Stimulated activated CD4-positive, alpha-beta T cell treated with anti-CD3 and anti-CD28 coated beads, Interleukin-4, amount 100 ng/mL, for 4 hours (primary cell): ENCODE results near the gene PALLD.

Experiments used
- DNase-seq, 2 experiments: peaks; one replicate each; pipeline ENCODE4 v3.0.0-alpha.2; 2020

The PALLD gene

DNA sequence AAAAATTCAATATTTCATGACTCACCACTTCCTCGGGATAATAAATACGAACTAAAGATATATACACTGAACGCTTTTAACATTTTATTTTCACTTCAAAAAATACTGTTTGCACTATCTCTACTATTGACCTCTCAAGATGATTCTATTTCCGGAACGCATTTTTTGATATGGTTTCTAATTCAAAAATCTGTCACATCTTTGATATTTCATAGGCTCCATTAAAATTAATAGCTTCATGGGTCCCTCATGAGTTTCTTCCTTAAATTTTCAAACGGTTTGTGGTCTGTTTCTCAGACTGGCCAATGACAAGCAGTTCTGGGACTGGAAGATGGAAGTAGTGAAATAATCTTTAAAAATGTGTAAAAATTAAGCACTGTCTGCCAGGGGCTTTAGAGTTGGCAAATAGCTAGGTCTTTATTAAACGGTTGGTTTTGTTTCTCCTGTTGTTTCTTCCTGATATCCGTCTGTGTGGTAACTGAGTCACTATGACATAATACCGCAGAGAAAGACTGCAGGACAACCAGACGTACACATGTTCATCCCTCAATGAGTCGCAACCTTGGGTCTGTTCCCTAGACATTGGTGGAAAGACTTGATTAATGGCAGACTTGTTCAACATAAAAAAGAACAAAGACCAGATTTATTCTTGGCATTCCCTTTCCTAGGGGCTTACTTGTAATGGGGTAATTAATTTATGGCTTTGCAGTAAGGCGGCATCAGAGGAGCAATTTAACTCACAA lies 133.8 kb downstream of the PALLD start:
- no peak for DNase-seq

DNA sequence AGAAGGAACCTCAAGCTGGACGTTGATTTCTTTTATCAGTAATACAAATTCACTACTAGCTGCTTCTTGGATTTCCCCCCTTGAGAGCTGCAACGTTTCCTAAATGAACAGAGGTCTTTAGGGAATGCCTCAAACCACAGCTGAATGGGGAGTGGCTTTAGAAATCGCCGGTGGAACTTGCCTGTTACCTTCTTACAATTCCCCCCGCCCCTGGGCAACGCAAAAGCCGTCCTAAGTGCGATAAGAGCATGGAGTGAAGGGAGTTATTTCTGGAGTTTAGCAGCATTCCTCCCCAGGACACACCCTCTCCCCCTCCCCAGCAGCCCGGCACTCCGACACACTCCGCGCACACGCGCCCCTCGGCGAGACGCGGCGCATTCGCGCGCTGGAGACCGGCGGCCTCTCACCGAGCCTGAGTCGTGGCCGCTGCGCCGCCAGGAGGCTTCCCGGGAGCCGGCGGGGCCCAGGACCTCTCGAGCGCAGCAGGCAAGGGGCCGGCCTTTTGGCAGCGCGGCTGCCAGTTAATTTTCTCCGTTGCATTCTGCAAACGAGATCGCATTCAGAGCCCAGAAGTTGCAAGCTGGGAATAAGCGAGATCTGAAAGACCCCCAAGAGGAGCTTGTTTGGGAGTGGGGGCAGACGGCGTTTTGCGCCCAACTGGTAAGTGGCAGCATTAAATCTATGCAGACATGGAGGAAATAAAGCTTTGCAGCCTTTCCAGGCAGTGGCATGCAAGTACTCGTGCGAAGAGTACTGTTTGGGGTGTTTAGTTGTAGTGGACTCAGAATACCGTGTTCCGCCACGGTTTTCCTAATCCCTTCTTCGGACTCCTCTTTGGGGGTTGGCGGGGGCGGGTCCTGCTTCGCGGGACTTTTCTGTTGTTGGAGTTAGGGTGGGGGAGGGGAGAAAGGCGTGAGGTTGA lies 134.7 kb downstream of the PALLD start:
- peak in 1 of 2 experiments; percentile 6 for DNase-seq

DNA sequence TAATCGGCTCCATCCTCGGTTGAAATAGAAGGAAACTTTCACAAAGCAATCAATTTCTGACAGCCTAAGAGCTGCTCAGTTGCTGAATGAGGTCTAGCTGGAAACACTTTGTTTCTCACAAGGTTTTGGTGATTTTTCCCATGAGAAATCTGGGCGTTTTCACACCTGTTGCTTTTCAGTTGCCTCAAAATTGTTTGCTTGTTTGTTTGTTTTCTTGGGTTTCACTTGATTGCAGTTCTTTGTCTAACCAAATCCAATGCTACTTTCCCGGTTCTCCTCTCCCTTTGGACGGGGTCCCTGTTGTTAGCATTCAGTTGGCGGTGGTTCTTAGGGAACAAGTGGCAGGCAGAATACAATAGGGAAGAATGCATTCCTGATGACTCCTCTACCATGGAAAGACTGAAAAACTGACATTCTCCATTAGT lies 135.5 kb downstream of the PALLD start:
- DNase-seq = no peak

DNA sequence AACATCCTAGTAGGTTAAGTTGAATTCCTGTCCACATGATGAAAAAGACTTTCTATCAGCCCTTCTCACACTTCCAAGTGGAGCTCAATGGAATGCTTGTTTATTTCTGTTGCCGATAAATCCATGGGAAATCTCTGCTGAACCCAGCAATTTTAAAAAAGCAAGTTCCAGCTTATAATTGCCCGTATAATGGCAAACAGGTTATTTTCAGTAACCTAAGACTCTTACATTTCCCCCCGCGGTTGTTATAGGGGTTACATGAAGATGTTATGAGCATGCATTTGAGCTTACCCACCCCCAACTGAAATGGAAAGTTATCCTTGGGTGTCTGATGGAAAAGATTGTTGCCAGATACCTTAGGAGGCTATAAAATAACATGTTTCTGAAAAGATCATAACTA lies 136.2 kb downstream of the PALLD start:
- DNase-seq = no peak

DNA sequence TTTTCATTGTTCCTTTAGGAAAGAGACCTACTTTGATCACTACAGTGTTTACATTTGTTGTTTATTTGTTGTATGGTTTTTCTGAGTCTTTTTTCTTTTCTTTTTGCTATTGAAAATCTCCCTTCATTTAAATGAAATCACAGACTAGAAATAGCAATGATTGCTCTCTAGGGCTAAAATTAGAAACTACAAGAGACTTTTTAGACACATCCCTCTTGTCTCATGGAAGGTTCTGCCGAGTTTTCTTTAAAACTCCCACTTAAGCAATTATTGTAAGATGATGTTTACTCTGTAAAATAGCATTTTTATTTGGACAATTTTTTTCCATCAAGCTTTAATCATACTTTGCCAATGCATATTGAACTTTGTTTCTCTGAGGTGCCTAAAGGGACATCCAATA lies 136.6 kb downstream of the PALLD start:
- no peak for DNase-seq

DNA sequence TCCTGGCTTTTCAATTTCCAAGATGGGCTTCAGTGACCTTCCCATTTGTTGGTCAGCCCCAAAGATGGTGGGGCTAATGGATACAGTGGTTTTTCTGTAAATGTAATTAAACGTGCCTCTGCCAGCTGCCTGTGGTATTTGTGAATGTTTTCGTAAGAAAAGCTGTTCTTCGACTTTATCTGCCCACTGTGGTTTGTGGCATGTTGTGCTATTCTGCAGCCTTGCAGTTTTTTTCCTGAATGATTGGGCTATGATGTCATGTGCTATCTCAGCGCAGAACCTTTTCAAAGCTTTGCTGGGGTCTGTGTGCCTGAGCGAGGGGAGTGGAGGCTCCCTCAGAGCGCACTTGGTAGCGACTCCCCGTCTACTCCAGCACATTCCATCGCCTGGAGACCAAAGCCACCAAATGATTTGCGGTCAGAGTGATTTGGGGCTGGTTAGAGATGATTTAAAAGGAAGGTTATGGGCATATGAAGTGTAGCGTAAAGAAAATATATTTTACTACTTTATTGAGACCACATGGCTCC lies 137.5 kb downstream of the PALLD start:
- no peak for DNase-seq

DNA sequence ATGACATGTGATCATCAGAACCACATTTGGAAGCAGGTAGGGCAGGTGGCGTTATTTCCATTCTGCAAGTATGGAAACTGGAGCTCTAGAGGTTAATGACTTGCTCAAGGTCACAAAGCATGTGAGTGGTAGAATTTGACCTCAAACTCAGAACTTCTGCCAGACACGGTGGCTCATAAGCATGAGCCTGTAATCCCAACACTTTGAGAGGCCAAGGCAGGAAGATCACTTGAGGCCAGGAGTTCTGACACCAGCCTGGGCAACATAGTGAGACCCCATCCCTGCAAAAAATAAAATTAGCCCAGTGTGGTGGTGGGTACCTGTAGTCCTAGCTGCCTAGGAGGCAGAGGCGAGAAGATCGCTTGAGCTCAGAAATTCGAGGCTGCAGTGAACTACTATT lies 139.2 kb downstream of the PALLD start:
- no peak for DNase-seq

DNA sequence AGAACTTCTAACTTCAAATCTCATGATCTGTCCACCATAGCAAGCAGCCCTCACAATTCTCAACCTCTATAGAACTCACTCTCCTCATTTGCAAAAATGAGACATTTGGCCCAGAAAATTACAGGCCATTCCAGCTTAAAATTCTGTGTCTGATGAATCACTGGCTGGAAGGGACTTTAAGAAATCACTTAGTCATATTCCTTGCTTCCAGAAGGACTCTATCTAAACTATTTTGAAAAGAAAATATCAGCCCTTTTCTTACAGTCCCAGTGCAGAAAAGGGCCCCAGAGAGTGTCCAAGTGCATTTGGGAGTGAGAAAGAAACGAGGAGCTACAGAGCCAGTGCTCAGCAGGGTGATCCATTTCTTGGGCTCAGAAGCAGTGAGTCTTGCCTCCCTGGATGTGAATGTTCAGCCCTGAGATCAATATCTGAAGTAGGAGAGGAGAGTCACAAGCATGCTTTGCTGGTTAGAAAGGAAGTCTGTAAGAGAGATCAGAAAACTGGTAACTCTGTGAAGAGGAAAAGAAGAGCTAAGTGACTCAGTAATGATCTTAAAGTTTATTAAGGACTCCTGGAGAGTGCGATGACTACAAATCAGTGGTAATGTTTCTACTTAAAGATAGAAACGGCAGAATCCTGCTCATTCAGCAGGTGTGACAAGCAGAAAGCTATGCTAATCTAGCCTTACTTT lies 139.8 kb downstream of the PALLD start:
- DNase-seq = no peak

DNA sequence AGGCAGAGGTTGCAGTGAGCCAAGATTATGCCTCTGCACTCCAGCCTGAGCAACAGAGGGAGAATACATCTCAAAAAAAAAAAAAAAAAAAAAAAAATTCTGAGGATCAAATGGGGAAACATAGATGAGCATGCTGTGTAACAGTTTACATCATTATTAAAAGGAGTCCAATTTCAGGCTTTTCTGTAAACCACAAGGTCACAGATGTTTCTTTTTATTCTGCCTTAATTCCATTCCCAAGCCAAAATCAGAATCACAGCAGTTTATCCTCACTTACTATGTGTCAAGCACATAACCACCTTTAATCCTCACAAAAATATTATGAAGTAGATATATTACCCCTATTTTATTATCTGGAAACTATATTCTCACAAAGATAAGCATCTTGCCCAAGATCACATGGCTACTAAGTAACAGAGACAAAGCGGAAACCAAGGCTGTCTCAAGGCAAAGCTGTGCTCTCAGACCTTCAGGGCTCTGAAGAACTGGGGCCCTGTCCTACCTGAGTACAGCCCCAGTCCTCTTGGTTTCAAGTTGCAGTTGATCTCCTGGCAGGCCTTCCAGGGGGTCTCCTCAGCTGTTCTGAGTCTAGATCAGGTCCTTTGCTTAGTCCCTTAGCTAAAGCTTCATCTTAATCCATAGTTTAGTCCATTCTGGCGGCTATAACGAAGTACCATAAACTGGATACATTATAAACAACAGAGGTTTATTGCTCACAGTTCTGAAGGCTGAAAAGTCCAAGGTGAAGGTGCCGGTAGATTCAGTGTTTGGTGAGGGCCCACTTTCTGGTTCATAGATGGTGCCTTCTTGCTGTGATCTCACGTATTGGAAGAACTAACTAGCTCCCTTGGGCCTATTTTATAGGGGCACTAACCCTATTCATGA lies 141.3 kb downstream of the PALLD start:
- no peak for DNase-seq

DNA sequence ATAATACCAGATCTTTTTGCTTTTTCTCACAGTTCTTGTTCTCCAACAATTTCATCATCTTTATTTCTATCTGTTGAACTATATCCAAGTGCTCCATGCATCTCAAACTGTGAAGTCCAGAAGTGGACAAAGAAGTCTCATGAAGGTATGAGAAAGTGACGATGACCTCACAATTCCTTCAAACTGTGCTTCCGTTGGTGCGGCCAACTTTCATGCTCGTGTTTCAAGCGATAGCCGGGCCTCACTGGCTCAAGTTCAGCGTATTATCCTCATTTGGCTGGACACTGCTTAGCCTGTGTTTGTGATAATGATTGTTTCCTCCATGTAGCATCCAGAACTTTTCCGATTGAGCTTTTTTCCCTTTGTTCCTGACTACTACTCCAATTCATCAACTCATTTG lies 143.1 kb downstream of the PALLD start:
- DNase-seq = no peak

DNA sequence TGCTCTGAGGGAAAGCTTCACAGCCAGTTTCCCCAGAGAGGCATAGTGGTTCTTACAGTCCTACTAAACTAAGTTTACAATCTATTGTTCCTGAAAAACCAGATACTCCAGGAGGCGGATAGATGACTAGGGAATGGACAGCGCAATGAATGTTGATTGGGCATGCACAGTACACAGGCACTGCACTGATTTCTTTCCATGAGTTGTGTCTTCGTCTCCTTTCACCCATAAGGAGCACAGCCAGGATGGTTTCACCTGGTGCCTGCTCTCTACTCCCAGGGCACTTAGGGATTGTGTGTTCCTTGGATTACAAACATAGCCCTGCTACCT lies 144.9 kb downstream of the PALLD start:
- no peak for DNase-seq

DNA sequence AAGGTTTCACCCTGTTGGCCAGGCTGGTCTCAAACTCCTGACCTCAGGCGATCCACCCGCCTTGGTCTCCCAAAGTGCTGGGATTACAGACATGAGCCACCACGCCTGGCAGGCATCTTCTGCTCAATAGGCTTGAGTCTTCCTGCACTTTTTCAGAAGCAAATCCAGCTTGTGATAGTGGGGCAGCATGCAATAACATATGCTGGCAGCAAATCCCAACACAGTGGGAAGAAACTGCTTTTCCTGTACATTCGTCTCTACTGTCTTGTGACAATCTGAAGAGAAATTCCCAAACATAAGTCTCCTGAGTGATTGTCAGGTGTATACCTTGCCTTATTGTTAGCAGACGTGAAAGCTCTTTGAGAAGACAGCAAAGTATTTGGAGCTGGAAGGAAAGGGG lies 145.7 kb downstream of the PALLD start:
- no peak for DNase-seq

DNA sequence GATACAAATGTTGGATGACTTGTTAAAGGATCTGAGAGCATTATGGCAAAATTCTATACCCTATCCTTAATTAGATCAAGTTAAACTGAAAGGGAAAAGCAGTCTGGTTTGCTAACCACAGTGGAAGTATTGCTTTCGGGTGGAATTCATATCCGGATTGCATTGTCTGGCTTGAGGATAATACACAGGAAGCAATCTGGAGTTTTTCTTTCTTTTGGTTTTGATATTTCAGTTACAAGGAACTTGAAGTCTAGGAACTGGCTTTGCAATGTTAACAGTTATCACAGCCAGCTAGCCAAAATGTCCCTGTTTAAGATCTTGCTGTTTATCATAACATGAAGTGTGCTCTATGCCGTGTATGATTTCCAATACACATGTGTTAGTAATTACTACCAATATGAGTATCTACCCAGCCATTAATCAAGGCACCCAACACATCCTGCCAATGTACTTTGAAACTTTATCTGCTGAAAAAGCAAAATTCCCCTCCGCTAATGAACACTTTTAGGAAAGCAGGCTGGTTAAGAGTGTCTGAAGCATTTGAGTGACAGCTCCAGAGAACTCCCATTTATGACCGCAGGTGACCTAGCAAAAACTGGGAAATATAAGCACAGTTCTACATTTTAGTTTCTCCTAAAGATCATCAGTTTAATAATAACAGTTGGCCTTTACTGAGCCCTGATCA lies 146.4 kb downstream of the PALLD start:
- no peak for DNase-seq

DNA sequence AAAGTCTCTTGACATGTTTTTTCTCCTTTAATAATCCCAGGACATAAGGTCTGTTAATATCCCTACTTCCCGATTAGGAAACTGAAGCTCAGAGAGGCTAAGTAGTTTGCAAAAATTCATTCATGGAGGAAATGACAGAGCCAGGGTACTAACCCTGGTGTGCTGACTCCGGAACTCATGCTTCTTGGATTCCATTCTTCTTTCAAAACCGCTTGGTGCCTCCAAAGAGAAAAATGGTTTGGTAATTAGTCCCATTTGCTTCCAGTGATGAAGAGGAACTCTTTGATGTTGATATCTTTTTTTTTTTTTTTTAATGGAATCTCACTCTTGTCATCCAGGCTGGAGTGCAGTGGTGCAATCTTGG lies 146.9 kb downstream of the PALLD start:
- DNase-seq = no peak

DNA sequence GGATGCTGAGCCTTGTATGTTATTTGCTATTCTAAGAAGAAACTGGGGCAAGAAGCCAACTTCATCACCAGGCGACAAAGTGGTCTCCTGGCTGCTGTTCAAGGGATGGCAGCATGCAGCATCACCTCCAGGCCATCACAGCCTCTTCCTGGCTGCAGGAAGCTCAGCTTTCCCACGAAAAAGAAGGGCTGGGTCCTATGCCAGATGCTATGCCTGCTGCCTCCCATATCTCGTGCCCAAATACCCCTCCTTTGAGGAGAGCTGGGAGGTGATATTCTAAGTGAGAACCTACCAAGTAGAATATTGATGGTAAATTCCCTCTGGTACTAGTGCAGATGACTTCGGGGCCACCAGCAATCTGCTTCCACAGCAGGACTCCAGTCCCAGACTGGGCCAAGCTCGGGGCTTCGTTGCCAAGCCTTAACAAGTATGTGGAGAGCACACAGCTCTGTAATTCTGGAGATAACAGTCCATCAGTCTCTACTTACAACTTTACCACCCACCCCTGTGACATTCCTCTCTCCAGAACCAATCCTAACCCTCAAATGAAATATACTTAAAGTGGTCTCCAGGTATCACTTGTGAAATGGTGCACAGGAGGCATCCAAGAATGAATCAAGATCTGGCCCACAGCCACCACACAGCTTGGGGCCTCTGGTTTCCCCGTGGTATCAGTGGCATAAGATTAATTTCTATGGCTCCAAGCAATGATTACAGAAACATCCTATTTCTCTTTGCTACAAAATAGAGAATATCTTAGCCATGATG lies 149.3 kb downstream of the PALLD start:
- no peak for DNase-seq

DNA sequence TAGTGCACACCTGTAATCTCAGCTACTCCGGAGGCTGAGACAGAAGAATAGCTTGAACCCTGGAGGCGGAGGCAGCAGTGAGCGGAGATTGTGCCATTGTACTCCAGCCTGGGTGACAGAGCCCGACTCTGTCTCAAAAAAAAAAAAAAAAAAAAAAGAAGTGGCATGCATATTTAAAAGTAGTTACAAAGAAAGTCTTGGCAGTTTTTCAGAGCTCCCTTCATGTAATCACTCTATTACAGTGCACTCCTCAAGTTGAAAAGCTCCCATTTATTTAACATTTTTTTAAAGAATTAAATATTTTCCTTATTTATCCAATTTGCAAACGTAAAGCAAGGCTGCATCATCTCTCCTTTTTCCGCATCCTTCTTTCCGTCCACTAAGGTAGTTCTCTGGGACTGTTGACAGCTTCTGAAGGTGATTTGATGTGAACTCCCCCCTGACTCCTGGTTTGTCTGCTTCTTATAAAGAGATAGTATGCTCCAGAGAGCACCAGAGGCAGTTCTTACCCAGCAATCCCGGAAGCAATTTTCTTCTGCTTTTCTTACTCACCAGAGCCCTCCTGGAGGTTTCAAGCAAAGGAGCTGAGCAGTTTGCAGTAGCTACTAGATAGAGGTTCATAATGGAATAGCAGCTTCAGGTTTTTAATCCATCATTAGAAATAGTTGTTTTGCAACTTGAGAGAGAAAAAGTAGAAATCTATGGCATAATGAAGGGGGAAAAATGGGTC lies 151.0 kb downstream of the PALLD start:
- no peak for DNase-seq

DNA sequence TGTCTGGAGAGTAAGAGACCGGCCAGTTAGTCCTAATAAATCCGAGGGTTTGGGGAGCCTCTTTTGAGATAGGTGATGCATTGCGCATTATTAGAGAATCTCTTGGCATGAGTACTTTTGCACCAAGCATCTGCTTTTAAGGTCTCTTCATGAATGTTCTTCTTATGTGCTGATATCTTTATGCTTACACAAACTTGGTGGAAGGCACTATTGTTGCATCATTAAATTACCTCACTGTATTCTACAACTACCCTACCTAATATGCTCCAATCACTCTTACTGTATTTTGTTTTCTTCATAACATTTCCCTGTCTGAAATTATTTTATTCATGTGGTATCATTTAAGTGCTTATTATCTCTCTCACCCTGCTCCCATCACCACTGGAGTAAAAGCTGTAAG lies 151.6 kb downstream of the PALLD start:
- no peak for DNase-seq

DNA sequence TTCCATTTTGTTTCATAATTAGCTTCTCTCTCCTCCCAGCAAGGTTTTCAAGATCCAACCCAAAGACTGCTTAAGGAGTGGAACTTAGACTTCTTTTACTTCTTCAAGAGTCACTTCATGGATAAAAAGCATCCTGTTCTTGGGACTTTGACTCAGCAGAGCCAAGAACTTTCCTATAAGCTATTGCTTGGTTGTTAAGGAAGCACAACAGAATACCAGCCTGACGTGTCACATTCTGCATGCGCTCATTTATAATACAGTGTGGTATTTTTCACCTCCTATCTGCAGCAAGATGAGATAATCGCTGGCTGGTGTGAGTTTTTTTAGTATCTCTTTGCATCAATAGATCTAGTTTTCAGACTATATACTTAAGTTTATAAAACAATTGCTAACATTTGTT lies 152.1 kb downstream of the PALLD start:
- DNase-seq = no peak

DNA sequence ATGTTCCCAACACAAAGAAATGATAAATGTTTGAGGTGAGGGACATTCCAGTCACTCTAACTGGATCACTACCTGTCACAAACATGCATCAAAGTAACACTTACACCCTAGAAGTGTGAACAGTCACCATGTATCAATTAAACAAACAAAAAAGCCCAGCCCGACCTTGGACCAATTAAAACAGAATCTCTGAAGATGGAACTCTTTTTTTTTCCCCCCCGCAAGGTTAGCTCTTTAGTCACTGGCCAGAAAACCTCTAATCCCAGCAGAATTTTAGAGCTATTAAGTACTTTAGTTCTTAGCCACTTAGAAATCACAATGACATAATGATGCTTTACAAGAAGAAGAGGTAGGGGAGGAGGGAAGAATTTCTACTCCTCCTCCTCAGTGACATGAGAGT lies 154.5 kb downstream of the PALLD start:
- DNase-seq = no peak

DNA sequence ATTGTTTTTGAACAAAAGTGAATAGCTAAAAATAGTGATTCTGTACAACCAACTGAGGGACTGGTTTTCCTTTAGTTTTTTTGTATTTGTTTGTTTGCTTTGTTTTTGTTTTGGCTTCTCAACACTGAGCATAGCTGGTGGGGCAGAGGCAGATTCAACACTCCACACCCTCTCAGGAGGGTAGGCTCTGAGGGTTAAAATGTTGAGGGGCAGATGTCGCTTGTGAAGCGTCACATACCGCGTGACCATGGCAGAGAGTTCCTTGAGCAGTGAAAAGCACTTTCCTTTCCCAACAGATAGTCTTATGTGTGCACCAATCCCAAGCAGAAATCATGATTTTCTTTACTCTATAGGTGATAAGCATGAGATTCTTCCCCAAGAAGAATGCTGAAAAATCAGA lies 155.0 kb downstream of the PALLD start:
- no peak for DNase-seq
